ELF-1 (cell line): ENCODE data around the gene PSAT1.

ENCODE experiments used
- DNase-seq: peaks from one replicate; pipeline ENCODE4 v3.0.0-alpha.2; 2016; ENCODE audit warnings: low read depth, low spot score

PSAT1 gene

GRCh38 chr9:78365748-78366697, 69.1 kb downstream of the PSAT1 start:
- DNase-seq, result no peak

- no peak for DNase-seq
These were observed 69.9 kb downstream of the PSAT1 start for GRCh38 chr9:78366827-78367226.

- no peak for DNase-seq
These were observed 71.3 kb downstream of the PSAT1 start for GRCh38 chr9:78368236-78368635.

- DNase-seq, result peak; percentile 90
These were observed 72.8 kb downstream of the PSAT1 start for GRCh38 chr9:78369639-78370219.

- DNase-seq, result no peak
These were observed 74.1 kb downstream of the PSAT1 start for GRCh38 chr9:78370991-78371390.

- no peak for DNase-seq
These were observed 75.1 kb downstream of the PSAT1 start for GRCh38 chr9:78371981-78372380.
